Measurements from ENCODE around the gene SSH2. TPM values are rescaled to one million over a fixed set of nuclear protein-coding genes. Genes with fewer than 3 reads are reported as not detected.

SSH2 gene
- total RNA-seq, 1 donor, result 13.0 TPM

- DNase-seq (ENCODE audit: insufficient read length, low spot score, missing footprints), result no peak
- no peak for TF ChIP-seq CTCF (IDR thresholded peaks at IDR 0.05; ENCODE audit: extremely low read depth, low read depth, low read length)
- Histone ChIP-seq H3K27ac (ENCODE audit: low read depth, low read length) (no peak overlapping the region), H2AFZ (ENCODE audit: low read length) (no peak overlapping the region), H3K27me3 (ENCODE audit: insufficient read depth, low read length) (no peaks in the 10 kb centered on the region), H3K4me1 (ENCODE audit: insufficient read depth, low read length) (peaks cover 6% of the 10 kb centered on the region), H3K4me3 (ENCODE audit: insufficient read depth, low read length) (no peak overlapping the region), H3K36me3 (ENCODE audit: insufficient read depth, low read length) (no peaks in the 10 kb centered on the region), H3K79me2 (ENCODE audit: insufficient read depth, low read length) (no peaks in the 10 kb centered on the region), H4K20me1 (ENCODE audit: insufficient read depth, low read length) (peaks cover 5% of the 10 kb centered on the region), H3K9me3 (ENCODE audit: low read depth, low read length) (no peaks in the 10 kb centered on the region), H3K4me2 (ENCODE audit: insufficient read depth, low read length) (no peak overlapping the region)
These were observed 172.2 kb downstream of the SSH2 start for GRCh38 chr17:29757788-29758187.

- H2AFZ ChIP-seq (ENCODE audit: low read length), result no peak overlapping the region
- no peak for DNase-seq (ENCODE audit: insufficient read length, low spot score, missing footprints)
- no peaks in the 10 kb centered on the region for H3K9me3 ChIP-seq (ENCODE audit: low read depth, low read length)
- H3K4me2 ChIP-seq (ENCODE audit: insufficient read depth, low read length), result no peak overlapping the region
- H3K4me1 ChIP-seq (ENCODE audit: insufficient read depth, low read length), result no peaks in the 10 kb centered on the region
- H3K27ac ChIP-seq (ENCODE audit: low read depth, low read length), result no peak overlapping the region
- H3K27me3 ChIP-seq (ENCODE audit: insufficient read depth, low read length), result no peaks in the 10 kb centered on the region
- no peaks in the 10 kb centered on the region for H3K36me3 ChIP-seq (ENCODE audit: insufficient read depth, low read length)
- H3K4me3 ChIP-seq (ENCODE audit: insufficient read depth, low read length), result no peak overlapping the region
- H4K20me1 ChIP-seq (ENCODE audit: insufficient read depth, low read length), result peaks cover 3% of the 10 kb centered on the region
- H3K79me2 ChIP-seq (ENCODE audit: insufficient read depth, low read length), result no peaks in the 10 kb centered on the region
- TF ChIP-seq CTCF (IDR thresholded peaks at IDR 0.05; ENCODE audit: extremely low read depth, low read depth, low read length), result no peak
These were observed 176.1 kb downstream of the SSH2 start for GRCh38 chr17:29753845-29754439.

- H2AFZ ChIP-seq (ENCODE audit: low read length), result no peak overlapping the region
- H3K79me2 ChIP-seq (ENCODE audit: insufficient read depth, low read length), result no peaks in the 10 kb centered on the region
- no peaks in the 10 kb centered on the region for H3K9me3 ChIP-seq (ENCODE audit: low read depth, low read length)
- H3K4me1 ChIP-seq (ENCODE audit: insufficient read depth, low read length), result peaks cover 7% of the 10 kb centered on the region
- H3K27ac ChIP-seq (ENCODE audit: low read depth, low read length), result no peak overlapping the region
- H3K4me2 ChIP-seq (ENCODE audit: insufficient read depth, low read length), result no peak overlapping the region
- TF ChIP-seq CTCF (IDR thresholded peaks at IDR 0.05; ENCODE audit: extremely low read depth, low read depth, low read length), result no peak
- H4K20me1 ChIP-seq (ENCODE audit: insufficient read depth, low read length), result peaks cover 10% of the 10 kb centered on the region
- H3K36me3 ChIP-seq (ENCODE audit: insufficient read depth, low read length), result no peaks in the 10 kb centered on the region
- no peaks in the 10 kb centered on the region for H3K27me3 ChIP-seq (ENCODE audit: insufficient read depth, low read length)
- no peak overlapping the region for H3K4me3 ChIP-seq (ENCODE audit: insufficient read depth, low read length)
- no peak for DNase-seq (ENCODE audit: insufficient read length, low spot score, missing footprints)
These were observed 180.8 kb downstream of the SSH2 start for GRCh38 chr17:29749045-29749825.

GRCh38 chr17:29748400-29748799 lies 181.6 kb downstream of the SSH2 start:
- Histone ChIP-seq H3K9me3 (ENCODE audit: low read depth, low read length) (no peaks in the 10 kb centered on the region), H3K27me3 (ENCODE audit: insufficient read depth, low read length) (no peaks in the 10 kb centered on the region), H3K4me3 (ENCODE audit: insufficient read depth, low read length) (no peak overlapping the region), H3K27ac (ENCODE audit: low read depth, low read length) (no peak overlapping the region), H3K79me2 (ENCODE audit: insufficient read depth, low read length) (no peaks in the 10 kb centered on the region), H3K4me2 (ENCODE audit: insufficient read depth, low read length) (no peak overlapping the region), H2AFZ (ENCODE audit: low read length) (no peak overlapping the region), H4K20me1 (ENCODE audit: insufficient read depth, low read length) (peaks cover 10% of the 10 kb centered on the region), H3K4me1 (ENCODE audit: insufficient read depth, low read length) (peaks cover 7% of the 10 kb centered on the region), H3K36me3 (ENCODE audit: insufficient read depth, low read length) (no peaks in the 10 kb centered on the region)
- no peak for TF ChIP-seq CTCF (IDR thresholded peaks at IDR 0.05; ENCODE audit: extremely low read depth, low read depth, low read length)
- no peak for DNase-seq (ENCODE audit: insufficient read length, low spot score, missing footprints)

All from osteoblast (primary cell).